Measurements from ENCODE around the gene RHBDD1. TPM values are rescaled to one million over a fixed set of nuclear protein-coding genes. Genes with fewer than 3 reads are reported as not detected.

RHBDD1 gene
- total RNA-seq (10 to 100 TPM; 40.4 to 47.3 (median 41.1) TPM), polyA plus RNA-seq (9.3 TPM)
- long read RNA-seq, donor 1, full-length matches to known transcripts, result 12 of 25 reads
- long read RNA-seq, donor 1, partial matches to known transcripts, result 0 of 25 reads
- long read RNA-seq, donor 1, other reads (novel, unspliced or antisense), result 13 of 25 reads
- long read RNA-seq, donor 2, full-length matches to known transcripts, result 7 of 12 reads
- long read RNA-seq, donor 2, partial matches to known transcripts, result 0 of 12 reads
- long read RNA-seq, donor 2, other reads (novel, unspliced or antisense), result 5 of 12 reads
- long read RNA-seq, donor 3, full-length matches to known transcripts, result 24 of 37 reads
- long read RNA-seq, donor 3, partial matches to known transcripts, result 4 of 37 reads
- long read RNA-seq, donor 3, other reads (novel, unspliced or antisense), result 9 of 37 reads
- long read RNA-seq, donor 4, full-length matches to known transcripts, result 9 of 14 reads
- long read RNA-seq, donor 4, partial matches to known transcripts, result 0 of 14 reads
- long read RNA-seq, donor 4, other reads (novel, unspliced or antisense), result 5 of 14 reads

GRCh38 chr2:226835796-226836547 is at the start of gene RHBDD1:
Gene RHBDD1, plus strand, starts transcription at chr2:226836054. Its CDS starts 28,640 bp downstream, at chr2:226864694.
- Histone ChIP-seq H3K27ac (ENCODE audit: low read length) (peak within 1 kb of the TSS; percentile 100), H3K9me3 (ENCODE audit: control insufficient read depth, low read length) (no peaks in the 10 kb centered on the region), H3K27me3 (ENCODE audit: control insufficient read depth, insufficient read depth) (no peaks in the 10 kb centered on the region), H3K4me1 (ENCODE audit: control insufficient read depth, insufficient read depth, low read length) (no peaks in the 10 kb centered on the region), H3K4me3 (ENCODE audit: low read length) (peak within 1 kb of the TSS; percentile 89)
- ATAC-seq (peak; percentile 100), DNase-seq (peak; percentile 96 to 98 (median 98))
- intact Hi-C loops (cut with DNase I), result no loop called here
- under 1% methylated on average over 75 of the region's 75 CpGs for WGBS

GRCh38 chr2:226788064-226788463 is 47.8 kb upstream of the RHBDD1 start:
- ATAC-seq (no peak), DNase-seq (no peak)
- no peaks in the 10 kb centered on the region for H3K27me3 ChIP-seq (ENCODE audit: control insufficient read depth, insufficient read depth)
- peaks cover 3% of the 10 kb centered on the region for H3K4me1 ChIP-seq (ENCODE audit: control insufficient read depth, insufficient read depth, low read length)
- H3K4me3 ChIP-seq (ENCODE audit: low read length), result no peak overlapping the region
- H3K27ac ChIP-seq (ENCODE audit: low read length), result no peak overlapping the region
- no peaks in the 10 kb centered on the region for H3K9me3 ChIP-seq (ENCODE audit: control insufficient read depth, low read length)
- intact Hi-C loops (cut with DNase I), result no loop called here

- Histone ChIP-seq H3K27me3 (ENCODE audit: control insufficient read depth, insufficient read depth) (no peaks in the 10 kb centered on the region), H3K27ac (ENCODE audit: low read length) (no peak overlapping the region), H3K4me1 (ENCODE audit: control insufficient read depth, insufficient read depth, low read length) (peaks cover 3% of the 10 kb centered on the region), H3K4me3 (ENCODE audit: low read length) (no peak overlapping the region), H3K9me3 (ENCODE audit: control insufficient read depth, low read length) (no peaks in the 10 kb centered on the region)
- 29% methylated on average over 3 of the region's 3 CpGs for WGBS
- intact Hi-C loops (cut with DNase I), result no loop called here
- ATAC-seq, result no peak
- DNase-seq, result no peak
Observed at GRCh38 chr2:226788881-226789490, 46.9 kb upstream of the RHBDD1 start.

- ATAC-seq, result peak; percentile 8 to 30
- Histone ChIP-seq H3K27ac (ENCODE audit: low read length) (peak overlapping the region; percentile 70), H3K4me1 (ENCODE audit: control insufficient read depth, insufficient read depth, low read length) (peaks cover 3% of the 10 kb centered on the region), H3K4me3 (ENCODE audit: low read length) (no peak overlapping the region), H3K27me3 (ENCODE audit: control insufficient read depth, insufficient read depth) (no peaks in the 10 kb centered on the region), H3K9me3 (ENCODE audit: control insufficient read depth, low read length) (no peaks in the 10 kb centered on the region)
- intact Hi-C loops (cut with DNase I), result loop anchor here in 3 of 4 donors (10.0 kb wide), 6 partner anchors 45 to 575 kb away; no protein-coding TSS in a partner anchor
- 42% methylated on average over 1 of the region's 1 CpG for WGBS
- DNase-seq, result no peak
Observed at GRCh38 chr2:226790011-226790410, 45.8 kb upstream of the RHBDD1 start.

GRCh38 chr2:226790431-226790830 is 45.4 kb upstream of the RHBDD1 start:
- Histone ChIP-seq H3K27me3 (ENCODE audit: control insufficient read depth, insufficient read depth) (no peaks in the 10 kb centered on the region), H3K4me1 (ENCODE audit: control insufficient read depth, insufficient read depth, low read length) (peaks cover 3% of the 10 kb centered on the region), H3K27ac (ENCODE audit: low read length) (peak overlapping the region; percentile 99), H3K9me3 (ENCODE audit: control insufficient read depth, low read length) (no peaks in the 10 kb centered on the region), H3K4me3 (ENCODE audit: low read length) (peak overlapping the region; percentile 92)
- DNase-seq, result no peak
- no peak for ATAC-seq
- intact Hi-C loops (cut with DNase I), result loop anchor here in 3 of 4 donors (10.0 kb wide), 6 partner anchors 46 to 576 kb away; no protein-coding TSS in a partner anchor
- WGBS, result 75% methylated on average over 2 of the region's 2 CpGs

GRCh38 chr2:226791056-226791486 is 44.8 kb upstream of the RHBDD1 start:
- WGBS, result 3% methylated on average over 24 of the region's 24 CpGs
- Histone ChIP-seq H3K27ac (ENCODE audit: low read length) (peak overlapping the region; percentile 99), H3K4me1 (ENCODE audit: control insufficient read depth, insufficient read depth, low read length) (peaks cover 3% of the 10 kb centered on the region), H3K4me3 (ENCODE audit: low read length) (peak overlapping the region; percentile 92), H3K27me3 (ENCODE audit: control insufficient read depth, insufficient read depth) (no peaks in the 10 kb centered on the region), H3K9me3 (ENCODE audit: control insufficient read depth, low read length) (no peaks in the 10 kb centered on the region)
- ATAC-seq, result peak; percentile 20 to 37
- intact Hi-C loops (cut with DNase I), result loop anchor here in 3 of 4 donors (10.0 kb wide), 6 partner anchors 46 to 576 kb away; no protein-coding TSS in a partner anchor
- peak in 1 of 3 donors; percentile 77 for DNase-seq

GRCh38 chr2:226791487-226792081 is 44.3 kb upstream of the RHBDD1 start:
- no peaks in the 10 kb centered on the region for H3K9me3 ChIP-seq (ENCODE audit: control insufficient read depth, low read length)
- ATAC-seq, result peak; percentile 94 to 96
- no peaks in the 10 kb centered on the region for H3K27me3 ChIP-seq (ENCODE audit: control insufficient read depth, insufficient read depth)
- peak; percentile 93 to 97 (median 97) for DNase-seq
- WGBS, result under 1% methylated on average over 56 of the region's 56 CpGs
- H3K27ac ChIP-seq (ENCODE audit: low read length), result peak overlapping the region; percentile 99
- H3K4me3 ChIP-seq (ENCODE audit: low read length), result peak overlapping the region; percentile 92
- H3K4me1 ChIP-seq (ENCODE audit: control insufficient read depth, insufficient read depth, low read length), result peaks cover 6% of the 10 kb centered on the region
- intact Hi-C loops (cut with DNase I), result loop anchor here in 3 of 4 donors (10.0 kb wide), 6 partner anchors 47 to 577 kb away; no protein-coding TSS in a partner anchor

- DNase-seq (no peak), ATAC-seq (no peak)
- Histone ChIP-seq H3K27me3 (ENCODE audit: control insufficient read depth, insufficient read depth) (no peaks in the 10 kb centered on the region), H3K27ac (ENCODE audit: low read length) (peak overlapping the region; percentile 99), H3K4me1 (ENCODE audit: control insufficient read depth, insufficient read depth, low read length) (peaks cover 6% of the 10 kb centered on the region), H3K9me3 (ENCODE audit: control insufficient read depth, low read length) (no peaks in the 10 kb centered on the region), H3K4me3 (ENCODE audit: low read length) (peak overlapping the region; percentile 92)
- WGBS, result 31% methylated on average over 7 of the region's 7 CpGs
- intact Hi-C loops (cut with DNase I), result loop anchor here in 3 of 4 donors (10.0 kb wide), 6 partner anchors 48 to 578 kb away; no protein-coding TSS in a partner anchor
Observed at GRCh38 chr2:226792155-226792881, 43.5 kb upstream of the RHBDD1 start.

- Histone ChIP-seq H3K4me1 (ENCODE audit: control insufficient read depth, insufficient read depth, low read length) (peaks cover 6% of the 10 kb centered on the region), H3K27me3 (ENCODE audit: control insufficient read depth, insufficient read depth) (no peaks in the 10 kb centered on the region), H3K4me3 (ENCODE audit: low read length) (peak overlapping the region; percentile 42), H3K27ac (ENCODE audit: low read length) (no peak overlapping the region), H3K9me3 (ENCODE audit: control insufficient read depth, low read length) (no peaks in the 10 kb centered on the region)
- WGBS, result 25% methylated on average over 2 of the region's 2 CpGs
- no peak for DNase-seq
- no peak for ATAC-seq
- intact Hi-C loops (cut with DNase I), result loop anchor here in 3 of 4 donors (10.0 kb wide), 6 partner anchors 49 to 579 kb away; no protein-coding TSS in a partner anchor
Observed at GRCh38 chr2:226793646-226794045, 42.2 kb upstream of the RHBDD1 start.
